Right lobe of liver (tissue), 6 donors: ENCODE measurements around the gene HOXA2. TPM values are rescaled to one million over a fixed set of nuclear protein-coding genes. Genes with fewer than 3 reads are reported as not detected.

Experiments
- ATAC-seq, 4 donors: fragments of 200-7000 bp; cut with Tn5 transposase; one replicate each; pipeline ENCODE4 v1.9.1; 2020; ENCODE audit warnings: mild to moderate bottlenecking in 4 of 4, moderate library complexity in 4 of 4
- DNase-seq, 3 donors: peaks; one replicate each; pipeline ENCODE4 v3.0.0-alpha.2; 2020
- H3K27ac ChIP-seq, 3 donors: fragments of 200-600 bp; one replicate each; pipeline ENCODE4 v1.8.0; 2022
- H3K27me3 ChIP-seq, 2 donors: fragments of 200-600 bp; one replicate each; pipeline ENCODE4 v1.8.0; 2022
- H3K36me3 ChIP-seq, 4 donors: fragments of 200-600 bp; sonication (generic) in 1 of 4; one replicate each; pipeline versions ENCODE4 v1.5.1 to v1.8.0; 2017 to 2022; ENCODE audit warnings: control low read depth in 1 of 4
- H3K4me1 ChIP-seq, 4 donors: fragments of 200-600 bp; sonication (generic) in 1 of 4; one replicate each; pipeline versions ENCODE4 v1.5.1 to v1.8.0; 2017 to 2022; ENCODE audit warnings: control low read depth in 1 of 4
- H3K4me3 ChIP-seq, 3 donors: fragments of 200-600 bp; one replicate each; pipeline ENCODE4 v1.8.0; 2022
- H3K9me3 ChIP-seq, 4 donors: fragments of 200-600 bp; sonication (generic) in 1 of 4; one replicate each; pipeline versions ENCODE4 v1.5.1 to v1.8.0; 2017 to 2022; ENCODE audit warnings: control low read depth in 1 of 4
- CTCF ChIP-seq, 4 donors: fragments of 200-600 bp in 3 of 4; fragments of 450-650 bp in 1 of 4; IDR thresholded peaks; one replicate each; pipeline versions ENCODE4 v1.5.1 to v1.8.0; 2016 to 2022; ENCODE audit warnings: antibody characterized with exemption in 4 of 4, mild to moderate bottlenecking in 2 of 4
- POLR2A ChIP-seq: fragments of 450-650 bp; IDR thresholded peaks from one replicate; pipeline ENCODE4 v1.6.1; 2017; ENCODE audit warnings: antibody characterized with exemption, mild to moderate bottlenecking
- WGBS: methylation state at CpG from one replicate; pipeline ENCODE4 v1.1.6; 2018; ENCODE audit warnings: low coverage, low lambda C conversion rate; ENCODE audit not compliant: insufficient coverage; ENCODE audit errors: missing lambda C conversion rate; 5-methylcytosine and 5-hydroxymethylcytosine counted together
- intact Hi-C, 2 donors: fragments of 100-400 bp; cut with DNase I; formaldehyde crosslinking; loops; one replicate each; pipeline versions ENCODE4 v1.11.2 to v1.14.1; 2022
- total RNA-seq, 6 experiments: library from RNA; depleted of rRNA in 2 of 6; stranded (reverse); fragments of >200 nt in 2 of 6; fragmentation: NEBNext Ultra II Directional in 3 of 6; extraction: Animal tissue kit (Norgen Biotek cat#: 25700) in 3 of 6; gene quantifications; one replicate each; pipeline versions ENCODE4 v1.1.0 to v1.2.4, GENCODE V29; 2016 to 2023
- donor health status: DM: no; HTN: yes; CAD: no.
- donor health status: DM: no; HTN: no; CAD: no.
- donor health status: DM: no; HTN: no; CAD: no.
- donor health status: DM: no; HTN: yes; CAD: no.
- donor health status: DM: no; HTN: yes; CAD: no.

The HOXA2 gene
- total RNA-seq, 6 experiments from 2014 or later: 0.16 to 0.19 (median 0.17) TPM; not detected in 3

GRCh38 chr7:27098578-27099451, 3.7 kb downstream of the HOXA2 start:
- H3K4me3 ChIP-seq: peak overlapping the region; percentile 25 to 58 (median 26)
- no peak for ATAC-seq
- intact Hi-C loops: loop anchor here in 1 of 2 donors (10.0 kb wide), 1 partner anchor 66 kb away; the partner anchor contains the start of gene HOXA9

GRCh38 chr7:27097686-27098577, 4.6 kb downstream of the HOXA2 start:
- ATAC-seq (peak in 1 of 4 donors; percentile 10), DNase-seq (no peak)
- Histone ChIP-seq H3K9me3 (no peaks in the 10 kb centered on the region), H3K27me3 (peaks cover 0 to 31% of the 10 kb centered on the region in 2 donors), H3K27ac (peak overlapping the region; percentile 49 to 94 (median 80)), H3K4me1 (peaks cover 0 to under 1% (median 0%) of the 10 kb centered on the region in 4 donors), H3K4me3 (peak overlapping the region; percentile 25 to 58 (median 52)), H3K36me3 (no peaks in the 10 kb centered on the region)
- 6% methylated on average over 17 of the region's 35 CpGs for WGBS
- intact Hi-C loops: loop anchor here in 1 of 2 donors (10.0 kb wide), 1 partner anchor 67 kb away; the partner anchor contains the start of gene HOXA9
- TF ChIP-seq POLR2A (no peak), CTCF (IDR thresholded peaks at IDR 0.05) (no peak)

More at GRCh38 chr7:27098578-27099451, 3.7 kb downstream of the HOXA2 start:
- no peak for TF ChIP-seq CTCF (IDR thresholded peaks at IDR 0.05)
- TF ChIP-seq POLR2A: no peak
- WGBS: 9% methylated on average over 37 of the region's 38 CpGs
- Histone ChIP-seq H3K27ac (peak overlapping the region; percentile 49 to 94 (median 80)), H3K9me3 (no peaks in the 10 kb centered on the region), H3K36me3 (no peaks in the 10 kb centered on the region), H3K4me1 (peaks cover 0 to 3% (median 0%) of the 10 kb centered on the region in 4 donors), H3K27me3 (peaks cover 0 to 31% of the 10 kb centered on the region in 2 donors)
- DNase-seq: no peak

- H3K4me3 ChIP-seq: peak overlapping the region; percentile 51 to 58 (median 52)
- H3K27ac ChIP-seq: peak overlapping the region; percentile 79 to 94 (median 80)
- ATAC-seq (peak; percentile 40 to 65 (median 46)), DNase-seq (peak in 1 of 3 donors; percentile 41)
- H3K36me3 ChIP-seq: no peaks in the 10 kb centered on the region
- intact Hi-C loops: loop anchor here in 1 of 2 donors (10.0 kb wide), 1 partner anchor 68 kb away; the partner anchor contains the start of gene HOXA9
- 7% methylated on average over 22 of the region's 41 CpGs for WGBS
- TF ChIP-seq POLR2A (peak; percentile 11), CTCF (IDR thresholded peaks at IDR 0.05) (no peak)
- no peaks in the 10 kb centered on the region for H3K4me1 ChIP-seq
- no peaks in the 10 kb centered on the region for H3K9me3 ChIP-seq
- H3K27me3 ChIP-seq: peaks cover 0 to 22% of the 10 kb centered on the region in 2 donors
Measured at GRCh38 chr7:27096768-27097514, 5.5 kb downstream of the HOXA2 start.
